ENCODE data around the gene PLIN3. TPM values are rescaled to one million over a fixed set of nuclear protein-coding genes. Genes with fewer than 3 reads are reported as not detected.
"Not testable (repeated sequence)": the region's sequence is repeated elsewhere in the genome, so short reads cannot be mapped to it uniquely, and the experiment has no call there.

Gene PLIN3
- total RNA-seq, 1 donor from 2014 or later, result 157 TPM

- Histone ChIP-seq H3K4me3 (ENCODE audit: insufficient read depth, low read depth, low read length) (no peak overlapping the region), H3K79me2 (ENCODE audit: insufficient read depth, low read length) (peaks cover 36% of the 10 kb centered on the region), H3K9ac (ENCODE audit: low read length) (no peak overlapping the region), H3K9me3 (ENCODE audit: insufficient read depth, low read depth, low read length) (no peaks in the 10 kb centered on the region), H3K27ac (ENCODE audit: low read depth, low read length) (no peak overlapping the region), H3K27me3 (ENCODE audit: insufficient read depth, low read length) (no peaks in the 10 kb centered on the region), H3K36me3 (ENCODE audit: insufficient read depth, low read length) (peaks cover 26% of the 10 kb centered on the region), H3K4me1 (ENCODE audit: insufficient read depth, low read length) (no peaks in the 10 kb centered on the region), H2AFZ (ENCODE audit: low read depth, low read length) (no peak overlapping the region), H3K4me2 (ENCODE audit: low read length) (no peak overlapping the region), H4K20me1 (ENCODE audit: insufficient read depth, low read length) (peaks cover 53% of the 10 kb centered on the region)
- no peaks in the 10 kb centered on the region for H3K27me3 Mint-ChIP-seq (ENCODE audit: low read depth, unreplicated experiment)
- no peak overlapping the region for H3K27ac Mint-ChIP-seq (ENCODE audit: unreplicated experiment)
- peaks cover 2% of the 10 kb centered on the region for H3K4me1 Mint-ChIP-seq (ENCODE audit: low read depth, unreplicated experiment)
- TF ChIP-seq CTCF (IDR thresholded peaks at IDR 0.05; ENCODE audit: insufficient read depth, low read depth, low read length), result no peak
- H3K9me3 Mint-ChIP-seq (ENCODE audit: unreplicated experiment), result no peaks in the 10 kb centered on the region
- H3K36me3 Mint-ChIP-seq (ENCODE audit: low read depth, unreplicated experiment), result peaks cover 10% of the 10 kb centered on the region
- FAIRE-seq, result no peak
- no peak overlapping the region for H3K4me3 Mint-ChIP-seq (ENCODE audit: unreplicated experiment)
- no peak for DNase-seq (ENCODE audit: low read depth)
Measured at GRCh38 chr19:4859697-4860096, 7.8 kb downstream of the PLIN3 start.

GRCh38 chr19:4856468-4856867, 11.0 kb downstream of the PLIN3 start:
- not testable (repeated sequence) for H3K27me3 ChIP-seq (ENCODE audit: insufficient read depth, low read length)
- peaks cover 11% of the 10 kb centered on the region for H3K36me3 Mint-ChIP-seq (ENCODE audit: low read depth, unreplicated experiment)

GRCh38 chr19:4853506-4853905, 14.0 kb downstream of the PLIN3 start:
- H3K79me2 ChIP-seq (ENCODE audit: insufficient read depth, low read length); H3K9me3 Mint-ChIP-seq (ENCODE audit: unreplicated experiment); H3K27me3 Mint-ChIP-seq (ENCODE audit: low read depth, unreplicated experiment); H3K4me1 ChIP-seq (ENCODE audit: insufficient read depth, low read length); H3K4me3 Mint-ChIP-seq (ENCODE audit: unreplicated experiment); H3K4me1 Mint-ChIP-seq (ENCODE audit: low read depth, unreplicated experiment); H3K9ac ChIP-seq (ENCODE audit: low read length); H3K27ac ChIP-seq (ENCODE audit: low read depth, low read length); DNase-seq (ENCODE audit: low read depth); H3K27me3 ChIP-seq (ENCODE audit: insufficient read depth, low read length); H3K4me3 ChIP-seq (ENCODE audit: insufficient read depth, low read depth, low read length); H3K27ac Mint-ChIP-seq (ENCODE audit: unreplicated experiment); H2AFZ ChIP-seq (ENCODE audit: low read depth, low read length); FAIRE-seq; H3K9me3 ChIP-seq (ENCODE audit: insufficient read depth, low read depth, low read length); H3K4me2 ChIP-seq (ENCODE audit: low read length): not testable (repeated sequence)
- peaks cover 22% of the 10 kb centered on the region for H4K20me1 ChIP-seq (ENCODE audit: insufficient read depth, low read length)
- H3K36me3 Mint-ChIP-seq (ENCODE audit: low read depth, unreplicated experiment), result peaks cover 15% of the 10 kb centered on the region
- H3K36me3 ChIP-seq (ENCODE audit: insufficient read depth, low read length), result peaks cover 24% of the 10 kb centered on the region

More at GRCh38 chr19:4856468-4856867, 11.0 kb downstream of the PLIN3 start:
- not testable (repeated sequence) for H3K9ac ChIP-seq (ENCODE audit: low read length); H3K4me3 Mint-ChIP-seq (ENCODE audit: unreplicated experiment); H3K4me1 ChIP-seq (ENCODE audit: insufficient read depth, low read length); H3K79me2 ChIP-seq (ENCODE audit: insufficient read depth, low read length); H3K4me1 Mint-ChIP-seq (ENCODE audit: low read depth, unreplicated experiment); H3K27me3 Mint-ChIP-seq (ENCODE audit: low read depth, unreplicated experiment); H3K9me3 ChIP-seq (ENCODE audit: insufficient read depth, low read depth, low read length); FAIRE-seq; DNase-seq (ENCODE audit: low read depth); H3K9me3 Mint-ChIP-seq (ENCODE audit: unreplicated experiment); H2AFZ ChIP-seq (ENCODE audit: low read depth, low read length); H3K27ac ChIP-seq (ENCODE audit: low read depth, low read length); H3K4me3 ChIP-seq (ENCODE audit: insufficient read depth, low read depth, low read length); H3K4me2 ChIP-seq (ENCODE audit: low read length); H3K27ac Mint-ChIP-seq (ENCODE audit: unreplicated experiment)
- Histone ChIP-seq H3K36me3 (ENCODE audit: insufficient read depth, low read length) (peaks cover 31% of the 10 kb centered on the region), H4K20me1 (ENCODE audit: insufficient read depth, low read length) (peaks cover 35% of the 10 kb centered on the region)

- Histone ChIP-seq H3K9me3 (ENCODE audit: insufficient read depth, low read depth, low read length) (no peaks in the 10 kb centered on the region), H3K27me3 (ENCODE audit: insufficient read depth, low read length) (no peaks in the 10 kb centered on the region), H3K9ac (ENCODE audit: low read length) (no peak overlapping the region), H3K4me1 (ENCODE audit: insufficient read depth, low read length) (no peaks in the 10 kb centered on the region), H3K4me2 (ENCODE audit: low read length) (no peak overlapping the region), H3K27ac (ENCODE audit: low read depth, low read length) (no peak overlapping the region), H3K79me2 (ENCODE audit: insufficient read depth, low read length) (peaks cover 2% of the 10 kb centered on the region), H4K20me1 (ENCODE audit: insufficient read depth, low read length) (peaks cover 28% of the 10 kb centered on the region), H2AFZ (ENCODE audit: low read depth, low read length) (no peak overlapping the region), H3K36me3 (ENCODE audit: insufficient read depth, low read length) (peaks cover 29% of the 10 kb centered on the region), H3K4me3 (ENCODE audit: insufficient read depth, low read depth, low read length) (no peak overlapping the region)
- no peaks in the 10 kb centered on the region for H3K27me3 Mint-ChIP-seq (ENCODE audit: low read depth, unreplicated experiment)
- no peak overlapping the region for H3K4me3 Mint-ChIP-seq (ENCODE audit: unreplicated experiment)
- FAIRE-seq, result no peak
- no peaks in the 10 kb centered on the region for H3K4me1 Mint-ChIP-seq (ENCODE audit: low read depth, unreplicated experiment)
- no peak for DNase-seq (ENCODE audit: low read depth)
- H3K27ac Mint-ChIP-seq (ENCODE audit: unreplicated experiment), result peak overlapping the region; percentile 41
- H3K36me3 Mint-ChIP-seq (ENCODE audit: low read depth, unreplicated experiment), result peaks cover 15% of the 10 kb centered on the region
- no peaks in the 10 kb centered on the region for H3K9me3 Mint-ChIP-seq (ENCODE audit: unreplicated experiment)
- TF ChIP-seq EZH2 (IDR thresholded peaks at IDR 0.05; ENCODE audit: insufficient read depth, low read length), result no peak
- no peak for TF ChIP-seq CTCF (IDR thresholded peaks at IDR 0.05; ENCODE audit: insufficient read depth, low read depth, low read length)
Measured at GRCh38 chr19:4852484-4852883, 15.0 kb downstream of the PLIN3 start.

Data from astrocyte (in vitro differentiated cells and primary cell).